Fibroblast of the aortic adventitia (primary cell): ENCODE data around the gene AQR. TPM values are rescaled to one million over a fixed set of nuclear protein-coding genes. Genes with fewer than 3 reads are reported as not detected.
"Not testable (repeated sequence)": the region's sequence is repeated elsewhere in the genome, so short reads cannot be mapped to it uniquely, and the experiment has no call there.

ENCODE experiments used
- DNase-seq: peaks from one replicate; pipeline ENCODE4 v3.0.0-alpha.2; 2010; ENCODE audit warnings: low read depth
- H3K4me3 ChIP-seq: 2 replicates; pipeline ENCODE4 v1.5.1; 2011; ENCODE audit warnings: low read depth, mild to moderate bottlenecking, control low read depth, low read length, moderate library complexity
- CTCF ChIP-seq: IDR thresholded peaks from 2 replicates; pipeline ENCODE4 v1.5.1; 2011; ENCODE audit warnings: mild to moderate bottlenecking, low read length, control low read depth, inconsistent platforms; ENCODE audit not compliant: insufficient read depth
- total RNA-seq: library from RNA; depleted of rRNA; stranded (reverse); fragments of >200 nt; gene quantifications from 2 replicates; pipeline ENCODE4 v1.2.3, GENCODE V29; 2012; ENCODE audit warnings: low replicate concordance

Gene AQR
- total RNA-seq, 1 donor, result 34.6 TPM

GRCh38 chr15:34813446-34814190 lies 155.9 kb downstream of the AQR start:
- no peak for DNase-seq
- H3K4me3 ChIP-seq, result no peak overlapping the region
- TF ChIP-seq CTCF, result no peak

- not testable (repeated sequence) for DNase-seq, H3K4me3 ChIP-seq
These were observed 156.6 kb downstream of the AQR start for GRCh38 chr15:34812868-34813365.

GRCh38 chr15:34812369-34812768 lies 157.2 kb downstream of the AQR start:
- DNase-seq, result peak; percentile 41
- H3K4me3 ChIP-seq, result no peak overlapping the region
- no peak for TF ChIP-seq CTCF

- no peak overlapping the region for H3K4me3 ChIP-seq
- DNase-seq, result peak; percentile 93
- TF ChIP-seq CTCF, result no peak
These were observed 159.0 kb downstream of the AQR start for GRCh38 chr15:34810443-34811129.

GRCh38 chr15:34809186-34809585 lies 160.4 kb downstream of the AQR start:
- no peak for TF ChIP-seq CTCF
- H3K4me3 ChIP-seq, result no peak overlapping the region
- DNase-seq, result no peak

GRCh38 chr15:34808016-34808415 lies 161.5 kb downstream of the AQR start:
- peak; percentile 10 for DNase-seq
- H3K4me3 ChIP-seq, result no peak overlapping the region
- TF ChIP-seq CTCF, result no peak

GRCh38 chr15:34807241-34807640 lies 162.3 kb downstream of the AQR start:
- H3K4me3 ChIP-seq, DNase-seq: not testable (repeated sequence)
